Measurements from ENCODE around the gene CDH2. TPM values are rescaled to one million over a fixed set of nuclear protein-coding genes. Genes with fewer than 3 reads are reported as not detected.

The CDH2 gene
- total RNA-seq, 1 donor from 2014 or later: 0.07 TPM

DNA sequence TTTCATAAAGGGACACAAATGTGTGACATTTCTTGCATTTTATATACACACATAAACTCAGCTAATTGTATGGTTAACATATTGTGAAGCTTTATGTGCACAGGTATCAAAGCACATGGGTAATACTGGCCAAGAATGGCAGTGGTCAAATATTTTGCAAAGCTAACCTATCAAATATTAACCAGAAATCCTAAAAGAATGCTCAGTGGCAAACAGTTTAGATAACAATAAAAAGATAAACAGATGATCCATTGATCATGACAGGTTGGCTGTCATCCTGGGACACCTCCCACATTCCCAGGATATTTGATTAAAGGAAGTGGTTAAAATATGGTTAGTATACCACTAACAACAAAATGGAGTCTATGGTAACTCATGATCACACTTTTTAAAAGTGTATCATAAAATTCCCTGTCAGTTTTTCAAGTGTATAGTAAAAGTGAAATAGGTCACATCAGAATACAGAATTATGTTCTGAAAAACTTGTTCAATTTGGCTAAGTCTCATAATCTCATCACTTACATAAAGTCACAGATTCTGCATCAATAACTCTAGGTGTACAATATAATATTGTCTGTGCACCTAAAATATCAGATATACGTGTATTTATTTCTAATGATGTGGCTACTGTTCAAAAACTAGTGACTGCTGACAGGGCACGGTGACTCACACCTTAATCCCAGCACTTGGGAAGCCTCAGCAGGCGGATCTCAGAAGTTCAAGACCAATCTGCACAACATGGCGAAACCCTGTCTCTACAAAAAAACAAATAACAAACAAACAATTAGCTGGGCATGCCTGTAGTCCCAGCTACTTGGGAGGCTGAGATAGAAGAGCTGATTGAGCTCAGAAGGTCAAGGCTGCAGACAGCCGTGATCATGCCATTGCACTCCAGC is 48.9 kb downstream of the CDH2 start:
- intact Hi-C loops (cut with micrococcal nuclease): no loop called here
- H3K27ac Mint-ChIP-seq: no peak overlapping the region
- H3K4me1 Mint-ChIP-seq: no peaks in the 10 kb centered on the region
- no peaks in the 10 kb centered on the region for H3K27me3 Mint-ChIP-seq
- H3K9me3 Mint-ChIP-seq: no peaks in the 10 kb centered on the region
- no peak overlapping the region for H3K4me3 Mint-ChIP-seq
- no peak for DNase-seq
- H3K36me3 Mint-ChIP-seq (ENCODE audit: low read depth): no peaks in the 10 kb centered on the region

DNA sequence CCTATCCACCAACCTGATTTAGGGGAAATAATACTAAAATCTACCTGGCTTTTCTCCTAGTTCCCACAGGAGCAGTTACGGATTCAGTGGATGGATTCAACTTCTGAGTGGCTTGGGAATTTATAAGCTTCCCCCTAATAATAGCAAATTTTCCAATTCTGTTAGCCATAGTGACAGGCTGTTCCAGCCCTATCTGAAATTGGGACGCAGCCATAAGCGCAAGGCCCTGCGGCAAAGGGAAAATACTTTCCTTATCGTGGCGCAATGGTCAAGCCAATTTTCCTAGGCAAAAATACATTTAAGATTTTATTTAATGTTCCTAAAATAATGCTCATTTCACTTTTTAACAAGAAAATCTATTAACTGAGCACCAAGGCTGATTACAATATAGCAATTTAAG is 49.7 kb downstream of the CDH2 start:
- Mint-ChIP-seq H3K4me1 (no peaks in the 10 kb centered on the region), H3K27ac (no peak overlapping the region), H3K27me3 (no peaks in the 10 kb centered on the region), H3K9me3 (no peaks in the 10 kb centered on the region), H3K4me3 (no peak overlapping the region), H3K36me3 (ENCODE audit: low read depth) (no peaks in the 10 kb centered on the region)
- DNase-seq: no peak
- intact Hi-C loops (cut with micrococcal nuclease): no loop called here

DNA sequence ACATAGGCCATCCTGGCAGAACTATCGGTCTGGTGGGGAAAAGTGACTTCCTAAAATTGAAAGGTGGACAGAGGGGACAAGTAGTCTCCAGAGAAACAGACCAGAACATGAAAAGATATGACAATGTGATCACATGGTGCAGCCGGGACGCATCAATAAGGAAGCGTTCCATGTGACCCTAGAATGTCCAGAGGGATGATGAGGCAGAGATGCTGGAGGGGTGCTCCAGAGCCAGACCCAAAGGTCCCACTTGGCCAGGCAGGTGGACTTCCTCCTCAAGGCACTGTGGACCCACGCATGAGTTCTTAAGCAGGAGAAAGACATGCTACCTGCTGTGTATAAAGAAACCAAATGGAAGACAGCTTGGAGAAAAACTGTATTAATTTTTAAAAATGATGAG is 50.2 kb downstream of the CDH2 start:
- intact Hi-C loops (cut with micrococcal nuclease): no loop called here
- H3K36me3 Mint-ChIP-seq (ENCODE audit: low read depth): no peaks in the 10 kb centered on the region
- H3K4me1 Mint-ChIP-seq: no peaks in the 10 kb centered on the region
- no peaks in the 10 kb centered on the region for H3K9me3 Mint-ChIP-seq
- H3K4me3 Mint-ChIP-seq: no peak overlapping the region
- no peaks in the 10 kb centered on the region for H3K27me3 Mint-ChIP-seq
- H3K27ac Mint-ChIP-seq: no peak overlapping the region
- DNase-seq: no peak

DNA sequence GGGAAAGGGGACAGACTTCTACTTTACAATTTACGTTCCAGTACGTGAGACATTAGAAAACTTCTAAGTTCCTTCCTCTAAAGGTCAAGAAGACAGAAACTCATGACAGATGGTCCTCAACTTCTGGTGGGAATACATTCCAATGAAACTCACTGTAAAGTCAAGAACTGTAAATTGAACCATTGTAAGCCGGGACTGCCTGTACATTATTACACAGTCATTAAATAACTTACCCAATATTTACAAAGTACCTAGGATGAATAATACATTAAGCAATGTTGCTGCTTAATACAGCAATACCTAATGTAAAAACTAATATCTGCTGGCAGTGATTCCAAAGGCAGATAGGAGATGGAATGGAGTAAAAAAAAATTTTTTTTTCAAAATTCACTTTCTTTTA is 51.9 kb downstream of the CDH2 start:
- Mint-ChIP-seq H3K36me3 (ENCODE audit: low read depth) (no peaks in the 10 kb centered on the region), H3K9me3 (no peaks in the 10 kb centered on the region), H3K27me3 (no peaks in the 10 kb centered on the region), H3K4me1 (no peaks in the 10 kb centered on the region), H3K27ac (no peak overlapping the region), H3K4me3 (no peak overlapping the region)
- no peak for DNase-seq
- intact Hi-C loops (cut with micrococcal nuclease): no loop called here

DNA sequence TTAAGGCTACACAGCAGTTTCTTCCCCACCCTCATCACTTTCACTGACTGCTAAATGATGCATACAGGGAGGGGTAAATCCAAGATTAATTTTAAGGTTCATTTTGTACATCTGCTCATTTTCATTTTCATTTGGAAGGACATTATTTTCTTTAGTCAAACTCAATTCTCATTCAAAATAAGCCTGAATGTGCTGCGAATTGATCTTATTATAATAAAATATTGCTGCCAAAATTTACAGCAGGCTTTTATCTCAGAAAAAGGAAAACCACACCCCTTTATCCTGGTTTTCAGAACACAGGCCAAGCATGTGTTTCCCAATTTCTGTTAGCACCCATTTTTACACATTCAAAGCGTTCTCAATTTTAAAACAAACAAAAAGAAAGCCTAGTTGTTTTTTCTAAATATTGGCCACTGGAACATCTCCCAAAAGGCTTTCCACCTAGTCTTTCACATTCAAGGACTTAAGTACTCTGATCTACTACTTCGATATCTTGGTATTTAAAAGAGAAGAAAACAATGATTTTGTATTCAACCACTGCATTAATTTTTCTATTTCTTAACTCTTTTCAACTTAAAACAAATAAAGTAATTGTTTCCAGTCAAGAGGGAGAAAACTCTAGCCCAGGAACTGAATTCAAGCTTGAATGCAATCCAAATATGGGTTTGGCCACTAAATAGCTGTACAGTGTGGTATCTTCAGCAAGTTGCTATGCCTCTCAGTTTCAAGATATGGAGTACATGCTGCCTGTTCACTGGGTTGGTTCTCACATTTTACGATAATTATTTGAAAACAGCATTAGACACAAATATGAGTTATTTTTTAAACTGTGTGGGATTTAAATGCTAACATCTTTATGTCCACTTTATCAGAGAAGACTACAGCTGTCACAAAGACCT is 52.5 kb downstream of the CDH2 start:
- Mint-ChIP-seq H3K27ac (no peak overlapping the region), H3K36me3 (ENCODE audit: low read depth) (no peaks in the 10 kb centered on the region), H3K4me1 (no peaks in the 10 kb centered on the region), H3K9me3 (no peaks in the 10 kb centered on the region), H3K4me3 (no peak overlapping the region), H3K27me3 (no peaks in the 10 kb centered on the region)
- DNase-seq: no peak
- intact Hi-C loops (cut with micrococcal nuclease): no loop called here

DNA sequence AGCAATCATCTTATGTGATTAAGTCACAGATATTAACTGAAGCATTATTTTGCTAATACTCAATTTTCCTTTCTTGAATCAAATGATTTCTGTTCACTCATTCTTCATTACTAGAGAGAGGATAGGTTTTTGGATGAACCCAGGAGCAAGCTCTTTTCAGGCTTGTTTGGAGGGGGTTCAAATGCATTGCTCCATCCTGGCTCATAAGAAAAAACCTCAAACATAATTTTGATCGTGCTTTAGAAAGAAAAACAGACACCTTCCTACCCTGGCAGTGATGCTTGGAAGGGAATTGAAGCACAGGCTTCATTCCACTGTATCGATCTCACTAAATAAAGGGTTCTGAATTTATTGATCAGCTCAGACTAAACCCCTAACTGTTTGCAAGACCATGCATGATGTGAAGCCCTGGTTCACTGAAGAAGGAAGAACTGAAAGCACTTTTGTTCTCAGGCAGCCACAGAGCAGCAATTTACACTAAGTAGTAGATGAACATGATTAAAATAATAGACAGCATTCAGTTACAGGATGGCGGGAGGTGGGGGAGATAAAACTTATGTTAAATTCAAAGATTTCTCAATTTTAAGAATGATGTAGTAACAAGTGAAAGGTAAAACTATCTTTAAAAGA is 53.4 kb downstream of the CDH2 start:
- Mint-ChIP-seq H3K4me3 (no peak overlapping the region), H3K27ac (no peak overlapping the region), H3K9me3 (no peaks in the 10 kb centered on the region), H3K4me1 (no peaks in the 10 kb centered on the region), H3K36me3 (ENCODE audit: low read depth) (no peaks in the 10 kb centered on the region), H3K27me3 (no peaks in the 10 kb centered on the region)
- no peak for DNase-seq
- intact Hi-C loops (cut with micrococcal nuclease): no loop called here

DNA sequence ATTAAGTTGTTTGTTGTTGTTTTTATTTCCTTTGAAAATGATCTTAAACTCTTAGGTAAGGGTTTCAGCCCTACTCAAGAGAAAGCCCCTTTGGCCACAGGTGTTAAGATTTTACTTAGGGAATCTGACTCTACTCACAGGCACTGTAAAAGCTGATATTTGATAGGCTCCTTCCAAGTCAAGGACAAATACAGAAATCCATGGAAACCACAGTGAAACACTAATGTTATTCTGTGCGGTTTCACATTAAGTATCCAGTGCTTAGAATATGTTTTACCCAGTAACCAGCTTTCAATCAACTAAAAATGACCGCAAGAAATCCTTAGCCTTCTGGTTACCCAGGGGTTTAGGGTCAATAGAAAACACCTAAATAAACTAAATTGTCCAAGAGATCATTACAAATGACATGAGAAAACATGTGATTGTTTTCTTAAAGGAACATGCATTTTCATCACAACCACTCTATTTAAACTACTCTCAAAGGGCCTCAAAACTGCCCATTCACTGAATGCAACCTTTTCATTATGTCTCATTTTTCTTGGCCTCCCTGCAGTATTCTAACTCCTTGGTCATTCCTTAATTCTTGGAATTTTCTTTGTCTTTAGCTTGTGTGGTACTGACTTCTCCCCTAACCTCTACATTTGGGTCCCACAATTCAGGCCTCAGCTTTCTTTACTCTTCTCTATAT is 56.0 kb downstream of the CDH2 start:
- H3K4me3 Mint-ChIP-seq: no peak overlapping the region
- intact Hi-C loops (cut with micrococcal nuclease): no loop called here
- H3K4me1 Mint-ChIP-seq: no peaks in the 10 kb centered on the region
- no peaks in the 10 kb centered on the region for H3K36me3 Mint-ChIP-seq (ENCODE audit: low read depth)
- no peaks in the 10 kb centered on the region for H3K9me3 Mint-ChIP-seq
- no peak overlapping the region for H3K27ac Mint-ChIP-seq
- no peaks in the 10 kb centered on the region for H3K27me3 Mint-ChIP-seq
- no peak for DNase-seq

DNA sequence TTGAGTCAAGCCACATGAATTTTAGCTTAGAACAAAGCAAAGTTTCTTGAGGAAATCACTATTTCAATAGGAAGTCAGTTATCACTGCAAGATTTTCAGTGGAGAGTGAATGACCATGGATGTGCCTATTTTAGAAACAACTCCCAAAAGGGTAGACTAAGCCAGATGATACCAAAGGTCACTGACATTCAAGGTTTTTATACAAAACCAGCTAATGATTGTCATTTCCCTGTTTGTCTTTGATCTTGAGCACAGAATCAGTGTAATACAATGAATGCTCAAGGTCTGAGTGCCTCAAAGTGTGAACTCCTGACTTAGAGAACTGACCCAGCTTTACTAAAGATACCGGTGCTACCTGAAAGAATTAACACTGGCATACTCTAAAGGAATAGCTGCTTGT is 60.5 kb downstream of the CDH2 start:
- no peak overlapping the region for H3K4me3 Mint-ChIP-seq
- no peaks in the 10 kb centered on the region for H3K27me3 Mint-ChIP-seq
- H3K36me3 Mint-ChIP-seq (ENCODE audit: low read depth): no peaks in the 10 kb centered on the region
- no peaks in the 10 kb centered on the region for H3K9me3 Mint-ChIP-seq
- intact Hi-C loops (cut with micrococcal nuclease): no loop called here
- no peak for DNase-seq
- H3K27ac Mint-ChIP-seq: no peak overlapping the region
- no peaks in the 10 kb centered on the region for H3K4me1 Mint-ChIP-seq

DNA sequence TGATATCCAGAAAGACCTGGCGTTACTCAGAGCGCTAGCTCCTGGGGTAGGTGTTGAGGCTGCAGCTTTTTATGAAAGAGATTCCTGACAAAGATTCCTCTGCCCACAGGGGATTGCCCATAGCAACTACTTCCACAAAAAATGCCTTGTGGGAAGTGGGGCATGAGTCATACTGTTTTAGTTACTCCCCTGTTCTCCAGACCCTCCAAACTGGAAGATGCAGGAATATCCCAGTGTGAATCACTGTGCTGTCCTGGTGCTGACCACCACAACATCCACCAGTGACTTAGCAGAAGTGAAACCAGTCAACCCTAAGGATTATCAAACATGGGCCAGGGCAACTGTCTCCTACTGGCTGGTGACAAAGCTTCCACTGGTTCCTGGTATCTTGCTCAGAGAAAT is 61.8 kb downstream of the CDH2 start:
- no peaks in the 10 kb centered on the region for H3K36me3 Mint-ChIP-seq (ENCODE audit: low read depth)
- no peak for DNase-seq
- intact Hi-C loops (cut with micrococcal nuclease): no loop called here
- H3K27me3 Mint-ChIP-seq: no peaks in the 10 kb centered on the region
- H3K9me3 Mint-ChIP-seq: no peaks in the 10 kb centered on the region
- H3K27ac Mint-ChIP-seq: no peak overlapping the region
- no peak overlapping the region for H3K4me3 Mint-ChIP-seq
- H3K4me1 Mint-ChIP-seq: no peaks in the 10 kb centered on the region

DNA sequence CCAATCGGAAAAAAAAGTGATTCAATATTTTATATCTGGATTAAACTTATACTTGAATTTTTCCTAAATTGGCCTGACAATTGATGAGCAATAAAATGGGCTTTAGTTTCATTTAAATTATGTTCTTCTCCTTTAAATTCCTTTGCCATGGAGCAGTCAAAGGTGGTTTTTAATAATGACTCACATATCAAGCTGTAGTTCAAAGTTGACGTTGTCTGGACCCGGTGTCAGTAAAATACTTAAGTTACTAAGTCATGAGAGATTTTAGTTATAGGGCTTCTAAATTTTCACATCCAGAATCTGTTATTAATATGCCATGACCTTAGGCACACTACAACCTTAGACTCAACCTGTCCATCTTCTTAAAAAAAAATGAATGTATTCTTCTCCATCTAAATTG is 62.5 kb downstream of the CDH2 start:
- DNase-seq: no peak
- Mint-ChIP-seq H3K27ac (no peak overlapping the region), H3K9me3 (no peaks in the 10 kb centered on the region), H3K4me3 (no peak overlapping the region), H3K36me3 (ENCODE audit: low read depth) (no peaks in the 10 kb centered on the region), H3K4me1 (no peaks in the 10 kb centered on the region), H3K27me3 (no peaks in the 10 kb centered on the region)
- intact Hi-C loops (cut with micrococcal nuclease): no loop called here

DNA sequence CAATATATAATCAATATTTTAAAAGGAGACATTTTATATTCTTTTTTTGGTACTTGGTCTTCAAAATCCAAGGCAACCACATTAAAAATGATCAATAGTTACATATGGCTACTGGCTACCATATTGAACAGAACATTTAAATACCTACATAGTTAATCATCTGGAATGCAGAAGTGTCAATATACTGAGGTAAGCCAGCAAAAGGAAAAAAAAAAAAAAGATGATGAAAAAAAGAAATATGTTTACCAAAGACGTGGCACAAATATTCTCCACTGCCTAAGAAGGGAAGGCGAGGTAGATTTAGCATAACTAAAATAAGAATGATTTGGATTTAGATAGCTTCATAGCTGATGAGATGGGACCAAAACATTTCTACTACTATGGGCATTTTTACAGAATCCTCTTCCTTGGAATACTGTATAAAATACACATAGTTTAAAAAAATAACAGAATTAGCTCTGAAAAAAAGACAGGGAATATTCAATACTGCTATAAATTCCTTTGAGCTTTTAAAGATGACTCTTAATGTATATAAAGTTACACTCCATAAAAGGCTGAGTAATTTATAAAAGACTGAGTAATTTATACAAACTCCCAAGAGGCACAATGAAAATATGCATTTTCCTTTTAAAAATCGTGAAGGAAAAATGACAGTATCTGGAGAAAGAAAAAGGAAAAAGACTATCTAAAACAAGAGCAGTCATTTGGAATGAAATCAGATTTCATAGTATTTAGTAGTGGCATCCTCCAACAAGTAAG is 63.5 kb downstream of the CDH2 start:
- Mint-ChIP-seq H3K4me1 (no peaks in the 10 kb centered on the region), H3K27ac (no peak overlapping the region), H3K27me3 (no peaks in the 10 kb centered on the region), H3K9me3 (no peaks in the 10 kb centered on the region), H3K36me3 (ENCODE audit: low read depth) (no peaks in the 10 kb centered on the region), H3K4me3 (no peak overlapping the region)
- intact Hi-C loops (cut with micrococcal nuclease): no loop called here
- no peak for DNase-seq

DNA sequence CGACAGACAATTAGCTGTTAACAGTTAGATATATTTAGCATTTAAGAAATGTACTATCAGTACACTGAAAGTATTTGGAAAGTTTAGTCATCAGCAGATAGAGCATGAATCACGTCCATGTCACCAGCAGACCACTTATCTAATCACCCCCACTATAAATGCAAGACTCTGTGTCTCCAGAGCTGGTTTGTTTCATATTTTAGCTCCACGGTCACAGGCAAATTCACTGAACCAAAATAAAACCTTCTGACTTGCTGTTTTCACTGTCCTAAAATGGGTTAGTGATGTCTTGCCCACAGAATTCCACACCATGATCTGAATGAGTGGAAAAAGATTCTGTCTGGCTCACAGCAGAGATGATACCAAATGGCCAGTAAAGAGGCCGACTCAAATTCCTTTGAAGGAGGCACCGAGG is 64.9 kb downstream of the CDH2 start:
- Mint-ChIP-seq H3K4me3 (no peak overlapping the region), H3K36me3 (ENCODE audit: low read depth) (no peaks in the 10 kb centered on the region), H3K27ac (no peak overlapping the region), H3K9me3 (no peaks in the 10 kb centered on the region), H3K27me3 (no peaks in the 10 kb centered on the region), H3K4me1 (no peaks in the 10 kb centered on the region)
- no peak for DNase-seq
- intact Hi-C loops (cut with micrococcal nuclease): no loop called here

DNA sequence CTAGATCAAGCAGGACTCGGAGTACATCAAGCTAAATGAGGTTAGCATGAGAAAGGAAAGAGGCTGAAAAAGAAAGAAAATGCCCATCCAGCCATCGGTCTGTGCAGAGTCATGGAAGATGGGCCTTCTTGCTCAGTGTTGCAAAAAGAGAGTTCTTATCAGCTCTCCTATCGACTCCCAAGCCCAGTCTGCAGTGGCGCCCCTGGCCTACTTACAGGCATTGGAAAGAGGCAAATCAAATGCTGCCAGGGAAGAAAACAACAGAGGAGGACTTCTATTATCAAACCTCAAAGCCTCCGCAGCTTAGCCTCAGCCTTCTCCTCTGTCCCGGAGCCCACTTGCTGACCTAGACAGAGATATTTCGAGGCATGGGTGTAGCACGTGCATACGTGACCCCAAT is 66.0 kb downstream of the CDH2 start:
- no peak for DNase-seq
- Mint-ChIP-seq H3K27ac (no peak overlapping the region), H3K27me3 (no peaks in the 10 kb centered on the region), H3K4me1 (no peaks in the 10 kb centered on the region), H3K9me3 (no peaks in the 10 kb centered on the region), H3K36me3 (ENCODE audit: low read depth) (no peaks in the 10 kb centered on the region), H3K4me3 (no peak overlapping the region)
- intact Hi-C loops (cut with micrococcal nuclease): no loop called here
